ENCODE data around the gene MBP.
"Not testable (repeated sequence)": the region's sequence is repeated elsewhere in the genome, so short reads cannot be mapped to it uniquely, and the experiment has no call there.

Gene MBP

DNA sequence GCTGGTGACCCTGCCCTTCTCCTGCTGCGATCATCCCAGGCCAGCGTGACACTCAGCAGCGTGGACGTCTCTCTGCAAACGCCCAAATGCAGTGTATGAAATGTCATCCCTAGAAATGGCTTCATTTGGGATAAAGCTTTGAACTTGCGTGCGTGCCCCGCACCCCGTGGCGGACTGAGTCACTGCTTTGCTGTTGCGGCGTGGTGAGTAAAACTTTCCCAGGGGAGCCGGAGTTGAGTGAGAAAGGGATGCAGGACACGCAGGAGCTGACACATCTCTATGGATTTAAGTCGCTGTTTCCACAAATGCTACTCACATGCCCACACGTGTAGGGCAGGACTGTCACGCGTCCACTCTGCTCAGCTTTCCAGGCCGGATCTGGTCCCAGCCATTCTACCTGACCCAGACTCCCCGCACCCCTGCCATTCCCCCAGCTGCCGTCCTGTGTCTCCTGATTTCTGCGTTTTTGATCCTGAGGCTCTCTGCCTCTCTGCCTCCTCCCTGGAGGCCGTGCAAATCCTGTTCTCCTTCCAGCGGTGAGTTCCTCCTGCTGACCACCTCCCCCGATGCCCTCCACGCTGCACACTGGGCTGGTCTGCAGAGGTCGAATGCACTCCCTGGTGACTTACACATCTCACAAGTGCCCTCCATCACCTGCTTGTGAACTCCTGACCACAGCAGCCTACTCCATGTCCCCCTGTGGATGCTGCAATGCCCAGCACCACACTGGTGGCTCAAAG is 88.9 kb downstream of the MBP start:
- DNase-seq = no peak

DNA sequence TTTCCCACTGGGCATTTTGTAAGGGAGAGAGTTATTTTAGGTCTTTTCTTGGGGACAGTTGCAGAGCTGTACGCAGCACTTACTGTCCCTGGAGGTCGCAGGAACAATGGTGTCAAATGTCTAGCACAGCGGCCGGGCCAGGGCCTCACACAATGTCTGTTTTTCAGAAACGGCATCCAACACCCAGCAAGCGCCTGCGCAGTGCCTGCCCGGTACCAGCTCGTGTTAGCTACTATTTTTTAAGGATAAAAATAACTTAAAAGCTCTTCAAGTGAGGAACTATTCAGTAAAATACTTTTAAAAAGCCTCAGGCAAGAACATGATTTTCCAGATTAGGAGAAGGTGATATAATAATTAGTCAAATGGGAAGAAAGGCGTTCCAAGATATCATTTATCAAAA is 90.0 kb downstream of the MBP start:
- DNase-seq = no peak

DNA sequence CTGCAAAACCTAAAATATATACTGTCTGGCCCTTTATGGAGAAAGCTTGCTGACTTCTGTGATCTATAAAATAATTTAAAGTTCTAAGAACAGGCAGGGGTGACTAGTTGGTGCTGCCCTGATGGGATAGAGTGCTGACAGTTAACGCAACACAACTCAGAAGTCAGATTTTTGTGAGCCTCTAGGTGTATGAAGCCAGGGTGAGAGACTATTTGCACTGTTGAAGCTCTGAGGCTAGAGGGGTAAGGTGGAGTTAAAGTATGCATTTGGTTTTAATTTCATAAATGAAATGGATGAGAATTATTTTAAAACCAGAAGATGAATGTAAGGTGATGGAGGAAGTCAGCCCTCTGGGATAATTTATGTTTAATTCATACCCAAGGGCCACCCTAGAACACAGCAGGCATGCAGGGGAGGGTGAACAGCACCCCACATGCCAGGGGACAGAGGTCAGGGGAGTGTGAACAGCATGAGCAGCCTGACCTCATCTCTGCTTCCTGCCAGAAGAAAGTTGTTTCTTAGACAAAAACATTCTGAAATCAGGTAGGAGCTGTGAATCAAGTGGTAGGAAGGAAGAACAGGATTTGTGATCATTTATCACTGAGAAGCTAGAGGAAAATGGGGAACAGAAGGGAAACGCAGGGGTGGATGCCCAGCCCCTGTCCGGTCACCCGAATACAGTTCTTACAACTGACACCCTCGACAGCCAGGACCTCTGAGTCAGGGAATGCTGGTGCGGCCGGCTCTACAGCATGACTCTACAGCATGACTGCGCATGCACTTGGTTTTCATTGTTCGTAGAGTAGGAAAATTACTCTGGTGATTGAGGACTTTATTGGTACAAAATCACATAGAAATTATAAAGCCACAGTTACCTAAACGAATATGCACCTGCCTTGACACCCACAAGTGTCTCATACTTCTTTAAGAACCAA is 93.1 kb downstream of the MBP start:
- DNase-seq = no peak

DNA sequence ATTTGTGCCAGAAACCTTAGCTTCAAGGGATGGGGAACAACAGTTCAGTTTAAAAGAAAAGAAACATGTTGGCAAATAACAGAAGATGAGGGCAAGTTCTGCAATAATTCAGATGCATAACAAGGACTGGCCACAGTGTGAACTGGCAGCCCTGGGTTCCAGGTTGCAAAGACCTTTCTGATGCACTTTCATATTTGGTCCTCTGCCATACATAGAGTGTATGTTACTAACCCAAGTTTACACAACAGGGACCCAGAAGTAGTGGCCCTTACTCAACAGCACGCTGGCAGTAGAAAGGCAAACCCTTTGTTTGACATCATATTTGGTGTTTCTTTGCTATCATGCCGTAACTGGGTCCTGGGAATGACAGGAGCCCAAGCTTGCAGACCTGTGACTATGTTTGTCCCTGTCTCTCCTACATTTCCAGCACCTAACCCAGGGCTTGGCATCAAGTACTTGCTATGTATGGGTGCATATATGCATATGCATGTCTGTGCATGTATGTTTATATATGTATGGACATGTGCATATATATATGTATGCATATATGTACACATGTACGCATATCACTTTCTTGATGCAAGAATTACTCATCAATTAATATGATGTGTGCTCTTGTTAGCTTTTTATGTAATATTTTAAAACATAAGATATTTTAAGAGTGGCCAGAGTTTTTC is 94.3 kb downstream of the MBP start:
- DNase-seq = no peak

DNA sequence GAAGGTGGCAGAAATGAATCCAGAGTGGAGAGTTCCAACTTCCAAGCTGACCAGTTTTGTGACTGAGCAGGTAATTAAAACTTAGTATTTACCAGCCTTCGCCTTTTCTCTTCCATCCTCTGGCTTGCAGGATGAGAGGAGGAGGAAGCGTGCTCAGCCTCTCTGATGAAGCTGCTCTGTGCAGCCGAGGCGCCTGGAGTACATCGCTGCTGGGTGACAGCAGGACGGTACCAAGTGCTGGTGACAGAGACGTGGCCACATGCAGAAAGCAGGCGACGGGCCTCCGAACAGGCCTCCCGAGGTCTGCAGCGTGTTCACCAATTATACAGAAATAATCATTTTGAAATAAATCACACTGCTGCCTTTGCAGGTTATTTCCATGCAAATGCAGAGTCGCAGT is 95.0 kb downstream of the MBP start:
- no peak for DNase-seq

DNA sequence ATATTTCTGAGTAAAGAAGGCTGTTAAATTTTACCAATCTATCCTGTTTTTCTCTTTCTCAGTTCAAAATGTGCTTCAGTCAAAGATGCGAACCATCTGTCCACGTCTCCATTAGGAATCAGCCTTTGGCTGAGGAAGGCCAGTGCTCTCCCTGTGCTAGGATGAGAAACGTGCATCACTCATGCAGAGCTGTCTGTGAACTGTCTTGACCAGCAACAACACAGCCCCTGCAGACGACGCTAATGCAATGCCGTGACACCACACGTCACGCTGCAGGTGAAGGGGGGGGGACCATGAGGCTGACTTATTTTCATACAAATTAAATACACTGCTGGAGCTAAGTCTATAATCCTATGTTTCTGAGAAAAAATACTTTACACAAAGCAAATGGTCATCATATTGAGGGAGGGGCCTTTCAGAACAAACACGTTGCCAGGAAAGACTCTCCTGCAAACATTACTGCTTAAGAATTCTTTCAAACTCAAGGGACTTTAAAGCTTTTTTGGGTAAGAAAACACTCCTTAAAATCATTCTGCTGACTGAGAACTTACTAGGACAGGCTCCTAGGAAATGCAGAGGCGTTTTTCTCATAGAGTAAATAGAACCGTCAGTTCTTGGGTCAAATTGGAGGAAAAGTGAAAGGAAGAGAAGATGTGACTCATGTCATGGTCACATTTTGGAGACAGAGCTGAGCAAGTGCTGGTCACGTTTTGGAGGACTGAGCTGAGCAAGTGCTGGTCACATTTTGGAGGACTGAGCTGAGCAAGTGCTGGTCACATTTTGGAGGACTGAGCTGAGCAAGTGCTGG is 97.0 kb downstream of the MBP start:
- DNase-seq = no peak

DNA sequence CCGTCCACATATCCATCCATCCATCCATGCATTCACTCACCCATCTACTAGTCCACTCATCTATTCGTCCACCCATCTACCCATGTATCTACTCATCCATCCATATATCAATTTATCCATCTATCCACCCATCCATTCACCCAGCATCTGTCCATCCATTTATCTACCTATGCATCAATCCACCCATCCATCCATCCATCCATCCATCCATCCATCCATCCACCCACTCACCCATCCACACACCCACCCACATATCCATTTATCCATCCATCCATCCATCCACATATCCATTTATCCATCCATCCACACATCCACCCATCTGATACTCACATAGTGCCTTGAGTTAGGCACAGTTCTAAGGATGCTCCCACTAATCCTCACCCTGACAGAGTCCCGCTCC is 99.0 kb downstream of the MBP start:
- DNase-seq = no peak

DNA sequence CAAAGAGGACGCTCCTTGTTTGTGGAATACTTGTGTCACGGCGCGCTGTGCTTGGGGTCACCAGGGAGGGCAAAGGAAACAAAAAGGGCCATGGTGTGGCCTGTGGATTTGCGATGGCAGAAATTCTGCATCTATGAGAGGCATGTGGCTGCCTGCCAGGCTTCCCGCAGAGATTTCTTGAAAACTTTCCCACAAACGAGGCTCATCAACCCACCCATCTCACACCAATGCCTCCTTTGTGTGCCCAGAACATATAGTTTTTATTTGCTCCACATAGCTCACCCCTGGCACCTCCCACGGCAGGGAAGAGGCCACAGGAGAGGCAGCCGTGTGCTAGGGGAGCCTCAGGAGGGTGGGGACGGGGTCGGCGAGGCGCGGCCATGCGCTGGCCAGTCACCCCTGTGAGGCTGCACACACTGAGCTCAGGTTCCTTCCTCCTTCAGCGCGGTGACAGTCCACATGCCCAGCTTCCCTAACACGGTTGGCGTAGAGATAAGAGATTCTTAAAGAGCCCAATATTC is 100.3 kb downstream of the MBP start:
- no peak for DNase-seq

DNA sequence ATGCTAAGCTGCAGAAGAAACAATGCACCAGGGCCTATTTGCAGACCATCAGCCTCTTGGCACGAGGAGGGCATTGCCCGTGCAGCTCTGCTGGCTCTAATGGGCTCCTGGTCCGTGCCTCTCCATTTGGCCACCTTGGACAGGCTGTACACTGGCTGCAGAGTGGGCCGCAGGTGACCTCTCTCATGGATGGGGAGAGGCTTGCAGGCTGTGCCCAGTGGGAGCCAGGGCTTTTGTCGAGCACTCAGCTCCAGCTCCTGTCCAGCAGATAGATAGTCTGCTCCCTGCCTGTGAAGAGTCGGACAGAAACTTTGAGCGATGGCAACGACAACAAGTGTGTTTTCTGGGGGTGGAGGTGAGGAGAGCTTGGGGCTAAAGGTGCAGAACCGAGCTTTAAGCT is 100.9 kb downstream of the MBP start:
- DNase-seq = no peak

DNA sequence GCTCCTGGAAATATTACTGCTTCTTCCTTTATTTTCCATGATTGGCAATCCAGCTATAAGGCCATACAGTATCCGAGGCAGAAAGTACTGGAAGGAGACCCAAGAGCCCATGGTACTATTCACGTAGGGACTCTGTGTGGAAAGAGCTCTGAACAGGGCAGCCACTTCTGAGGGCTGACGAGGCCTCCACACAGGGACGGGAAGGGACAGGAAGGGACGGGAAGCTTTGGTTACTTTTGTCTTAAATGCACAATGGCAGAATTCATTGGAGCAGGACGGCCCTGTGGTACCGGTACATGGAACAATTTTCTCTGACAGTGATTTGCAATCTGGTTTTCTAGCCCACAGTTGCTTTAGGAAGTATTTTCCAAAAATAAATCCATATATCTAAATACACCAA is 102.4 kb downstream of the MBP start:
- DNase-seq = no peak

DNA sequence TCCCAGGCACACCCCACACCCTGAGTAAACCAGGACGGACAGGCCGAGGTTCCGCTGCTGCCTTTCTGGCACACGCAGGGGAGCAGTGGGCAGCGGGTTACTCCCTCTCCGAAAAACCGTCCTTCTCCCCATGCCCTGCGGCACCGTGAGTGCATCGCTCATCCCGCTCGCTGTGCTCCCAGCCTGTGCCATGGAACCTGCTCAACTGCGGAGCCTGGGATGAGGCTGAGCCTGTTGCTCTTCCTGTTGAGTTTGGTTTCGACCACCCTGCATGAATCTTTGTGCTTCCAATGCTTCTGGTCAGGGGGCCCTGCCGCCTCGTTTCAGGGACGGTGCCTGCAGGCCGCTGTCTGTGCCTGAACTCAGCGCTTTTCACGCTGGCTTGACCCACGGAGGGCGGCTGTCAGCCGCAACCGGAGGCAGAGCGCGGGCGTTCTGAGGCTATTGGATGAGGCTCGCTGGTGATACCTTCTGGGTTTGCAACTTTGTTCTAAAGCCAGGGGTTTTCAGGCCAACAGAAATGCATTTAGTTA is 106.7 kb downstream of the MBP start:
- DNase-seq = no peak

DNA sequence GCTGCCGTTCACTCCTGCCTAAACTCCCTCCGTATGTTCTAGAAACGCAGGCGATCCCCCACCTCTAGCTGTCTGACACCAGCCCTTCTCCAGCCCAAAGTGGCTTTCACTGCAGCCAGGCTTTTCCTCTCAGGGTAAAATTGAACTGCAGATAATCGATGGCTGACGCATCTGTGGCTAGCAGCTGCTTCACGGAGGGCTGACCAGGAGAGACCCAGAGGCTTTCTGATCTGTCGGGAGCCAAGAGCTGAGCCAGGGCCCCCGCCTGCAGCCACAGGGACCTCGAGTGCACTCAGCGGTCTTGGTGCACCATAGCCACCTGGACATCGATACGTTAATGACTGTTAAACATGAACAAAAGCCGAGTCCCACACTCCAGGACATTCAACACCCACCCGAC is 107.5 kb downstream of the MBP start:
- no peak for DNase-seq

DNA sequence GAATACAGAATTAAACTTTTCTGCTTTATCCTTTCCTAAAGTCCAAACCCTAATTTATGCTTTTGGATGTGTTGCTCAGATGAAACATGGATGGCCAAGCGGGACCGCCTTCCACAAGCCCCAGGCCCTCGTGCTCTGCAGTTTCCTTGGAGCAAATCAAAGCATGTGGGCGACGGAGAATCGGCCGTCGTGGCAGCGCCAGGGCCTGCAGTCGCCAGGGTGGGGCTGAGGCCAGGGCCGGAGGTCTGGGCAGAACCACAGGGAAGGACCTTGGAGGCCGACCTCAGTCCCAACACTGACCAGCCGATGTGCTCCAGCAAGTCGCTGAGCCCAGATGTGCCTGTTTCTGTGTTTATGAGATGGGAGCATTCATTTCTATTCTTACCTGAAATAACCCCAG is 108.1 kb downstream of the MBP start:
- no peak for DNase-seq

DNA sequence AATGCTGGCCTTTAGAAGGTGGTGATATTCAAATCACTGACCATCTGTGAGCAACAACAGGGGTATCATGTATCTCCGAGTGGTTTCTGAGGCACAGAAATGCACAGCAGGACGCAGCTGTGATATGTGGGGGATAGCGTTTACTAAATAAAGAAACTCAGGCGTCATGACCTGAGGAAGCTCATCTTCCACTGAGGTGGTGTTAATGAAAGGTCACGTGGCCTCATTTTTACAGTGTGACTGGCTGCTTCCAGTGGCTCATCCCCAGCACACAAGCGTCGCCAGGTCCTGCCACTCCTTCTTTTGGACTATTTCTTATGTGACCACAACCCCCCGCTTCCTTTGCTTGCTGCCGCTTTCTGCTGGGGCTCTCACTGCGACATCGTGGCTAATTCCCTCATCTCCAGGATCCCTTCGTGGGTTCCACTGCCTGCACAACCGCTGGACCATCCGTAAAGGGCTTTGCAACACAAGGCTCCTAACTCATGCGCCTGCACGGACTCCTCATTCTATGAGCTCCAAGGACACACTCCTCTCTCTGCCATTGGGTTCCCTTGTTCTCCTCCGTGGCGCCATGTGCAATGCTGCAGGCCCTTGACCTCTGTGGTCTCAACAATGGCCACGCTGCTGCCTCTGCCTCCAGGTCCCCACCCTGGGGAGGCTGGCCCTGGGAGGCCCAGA is 109.3 kb downstream of the MBP start:
- no peak for DNase-seq

DNA sequence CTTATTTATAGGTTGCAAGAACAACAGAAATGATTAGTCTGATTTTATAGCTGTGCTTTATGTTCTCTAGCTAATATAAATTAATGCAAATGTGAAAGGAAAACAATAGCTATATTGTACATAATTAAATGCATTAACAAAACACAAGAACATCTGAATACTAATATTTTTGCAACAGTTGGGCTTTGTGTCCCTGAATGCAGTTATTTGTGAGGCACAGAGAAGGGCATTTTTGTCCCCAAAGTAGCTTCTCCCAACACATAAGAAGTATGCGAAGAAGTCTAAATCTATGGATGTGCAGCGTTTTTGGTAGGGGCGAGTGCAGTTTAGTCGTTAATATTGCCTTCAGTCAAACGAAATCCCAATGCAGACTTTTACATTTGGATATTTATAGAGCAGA is 110.0 kb downstream of the MBP start:
- no peak for DNase-seq

DNA sequence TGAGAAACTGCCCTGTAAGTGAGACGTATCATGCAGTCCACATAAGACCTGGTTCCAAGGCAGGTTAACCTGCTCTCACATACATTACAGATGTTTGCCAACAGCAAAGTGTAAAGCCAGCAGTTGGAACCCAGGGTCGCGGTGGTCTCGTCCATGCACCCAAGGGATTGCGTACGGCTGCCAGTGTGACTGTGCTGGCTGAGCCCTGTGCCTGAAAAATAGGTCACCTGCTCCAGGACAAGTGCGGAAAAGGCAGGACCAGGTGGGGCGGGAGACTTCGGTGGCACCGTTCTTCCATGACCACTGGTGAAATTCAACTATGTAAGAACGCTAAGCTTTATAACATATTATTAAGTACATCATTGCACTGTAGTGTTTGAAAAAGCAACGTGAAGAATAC is 110.5 kb downstream of the MBP start:
- DNase-seq = no peak

DNA sequence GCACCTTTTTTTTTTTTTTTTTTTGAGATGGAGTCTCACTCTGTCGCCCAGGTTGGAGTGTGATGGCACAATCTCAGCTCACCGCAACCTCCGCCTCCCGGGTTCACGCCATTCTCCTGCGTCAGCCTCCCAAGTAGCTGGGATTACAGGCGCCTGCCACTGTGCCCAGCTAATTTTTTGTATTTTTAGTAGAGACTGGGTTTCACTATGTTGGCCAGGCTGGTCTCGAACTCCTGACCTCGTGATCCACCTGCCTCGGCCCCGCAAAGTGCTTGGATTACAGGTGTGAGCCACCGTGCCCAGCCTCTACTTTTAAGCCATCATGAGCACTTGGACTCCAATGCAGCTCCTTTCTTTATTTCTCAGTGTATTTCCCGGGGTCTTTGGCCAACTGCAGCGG is 111.1 kb downstream of the MBP start:
- not testable (repeated sequence) for DNase-seq

DNA sequence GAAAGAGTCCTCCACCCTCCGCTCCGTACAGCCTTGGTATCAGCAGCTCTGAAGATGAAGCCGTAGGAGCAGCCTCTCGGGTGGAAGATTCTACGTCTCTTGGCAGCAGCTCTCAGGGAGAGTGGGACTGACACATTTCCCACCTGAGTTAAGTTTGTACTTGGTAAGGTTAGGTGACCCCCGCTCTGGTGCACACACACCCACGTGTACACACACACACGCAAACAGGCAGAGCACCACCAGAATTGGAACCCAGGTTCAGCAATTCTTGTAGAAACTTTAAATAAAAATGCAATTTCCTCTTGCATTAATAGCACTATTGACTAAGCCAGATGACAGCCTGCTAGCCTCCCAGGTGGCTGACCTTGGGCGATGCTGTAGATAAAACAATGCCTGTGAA is 111.5 kb downstream of the MBP start:
- no peak for DNase-seq

DNA sequence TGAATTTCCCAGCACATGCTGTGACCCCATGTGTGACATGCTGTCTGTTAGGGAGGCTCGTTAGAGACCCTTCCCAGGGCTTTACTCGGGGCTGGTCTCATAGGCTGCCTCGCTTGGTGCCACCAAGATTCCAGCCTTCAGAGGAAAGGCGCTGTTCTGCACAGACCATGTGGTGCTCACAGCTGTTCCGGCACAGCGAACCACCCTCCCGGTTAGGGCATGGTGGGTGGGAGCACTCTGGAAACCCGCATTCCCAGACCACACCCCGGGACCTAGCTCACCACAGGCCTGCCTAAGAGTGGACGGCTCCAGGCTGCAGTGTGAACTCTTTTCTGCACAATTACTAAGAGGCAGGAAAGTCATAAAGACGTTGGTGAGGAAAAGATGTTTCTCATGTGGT is 112.0 kb downstream of the MBP start:
- no peak for DNase-seq

DNA sequence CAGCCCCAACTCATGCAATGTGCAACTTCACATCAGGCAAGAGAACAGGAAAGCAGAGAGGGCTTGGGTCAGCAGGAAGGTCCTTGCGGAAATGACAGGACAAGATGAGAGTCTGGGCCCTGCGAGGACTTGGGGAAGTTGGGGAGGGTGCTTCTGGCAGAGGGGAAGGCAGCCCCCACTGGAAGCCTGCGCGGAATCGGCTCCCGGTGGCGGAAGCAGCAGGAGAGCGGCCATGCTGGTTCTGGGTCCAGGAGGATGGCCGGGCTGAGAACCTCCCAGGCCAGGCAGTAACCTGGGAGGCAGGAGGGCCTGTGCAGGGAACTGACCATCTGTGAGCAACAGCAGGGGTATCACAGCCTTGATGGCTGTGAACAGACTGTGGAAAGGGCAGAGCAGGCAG is 112.9 kb downstream of the MBP start:
- DNase-seq = no peak

DNA sequence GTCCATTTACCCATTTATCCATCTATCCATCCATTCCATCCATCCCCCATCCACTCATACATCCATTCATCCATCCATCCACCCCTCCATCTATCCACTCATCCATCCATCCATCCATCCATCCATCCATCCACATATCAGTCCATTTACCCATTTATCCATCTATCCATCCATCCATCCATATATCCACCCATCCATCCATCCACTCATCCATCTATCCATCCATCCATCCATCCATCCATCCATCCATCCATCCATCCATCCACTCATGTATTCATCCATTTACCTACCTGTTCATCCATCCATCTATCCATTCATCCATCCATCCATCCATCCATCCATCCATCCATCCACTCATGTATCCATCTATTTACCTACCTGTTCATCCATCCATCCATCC is 113.9 kb downstream of the MBP start:
- DNase-seq = not testable (repeated sequence)

DNA sequence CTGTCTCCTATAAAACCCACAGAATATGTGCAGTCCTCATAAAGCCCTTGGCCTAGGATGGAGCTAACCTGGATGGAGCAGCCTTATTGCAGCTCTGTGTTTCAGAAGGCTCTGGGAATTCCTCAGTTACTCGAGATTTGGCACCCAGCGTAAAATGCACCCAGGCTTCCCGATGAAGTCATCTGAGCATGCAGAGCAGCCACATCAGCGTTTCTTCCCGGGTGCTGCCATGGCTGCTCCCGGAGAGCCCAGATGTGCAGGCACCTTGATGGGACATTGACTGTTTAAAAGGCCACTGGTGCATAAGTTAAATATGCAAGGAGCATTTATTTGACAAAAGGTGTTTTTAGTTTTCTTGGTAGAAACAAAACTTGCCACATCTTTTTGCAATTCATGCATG is 115.2 kb downstream of the MBP start:
- no peak for DNase-seq

Measured in stimulated activated CD4-positive, alpha-beta T cell treated with anti-CD3 and anti-CD28 coated beads, Interleukin-4, amount 100 ng/mL, for 4 hours (primary cell).